ENCODE results near the gene TMA7.

The TMA7 gene

DNA sequence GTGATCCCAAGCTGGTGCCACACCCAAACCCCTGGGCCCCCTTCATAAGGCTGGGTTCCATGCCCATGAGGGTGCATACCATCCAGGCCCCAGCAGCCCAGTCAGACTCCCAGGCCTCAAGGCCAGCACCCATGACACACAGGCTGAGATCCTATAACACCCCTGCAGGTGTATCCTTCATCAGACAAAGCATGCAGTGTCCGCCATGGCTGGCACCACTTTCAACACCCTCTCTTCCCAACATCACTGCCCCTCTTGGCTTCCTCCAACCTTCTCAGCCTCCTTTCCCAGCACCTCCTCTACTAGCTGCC, 3.6 kb upstream of the TMA7 start:
- H3K9ac ChIP-seq (ENCODE audit: low read depth, low read length, poor library complexity, severe bottlenecking) = peak overlapping the region; percentile 0
- no peak overlapping the region for H2AFZ ChIP-seq (ENCODE audit: low read length)
- no peaks in the 10 kb centered on the region for H3F3A ChIP-seq (ENCODE audit: low read depth)
- H3K9me3 ChIP-seq (ENCODE audit: insufficient read depth, low read depth, low read length) = no peaks in the 10 kb centered on the region
- no peak for TF ChIP-seq CTCF (conservative IDR thresholded peaks at IDR 0.05; ENCODE audit: low read length)
- no peak for TF ChIP-seq EZH2phosphoT487 (IDR thresholded peaks at IDR 0.05; ENCODE audit: borderline replicate concordance)
- no peaks in the 10 kb centered on the region for H3K36me3 ChIP-seq (ENCODE audit: insufficient read depth, low read length)
- H3K4me1 ChIP-seq (ENCODE audit: insufficient read depth, low read length, poor library complexity, severe bottlenecking) = peaks cover 15% of the 10 kb centered on the region
- peak overlapping the region; percentile 32 for H3K4me2 ChIP-seq (ENCODE audit: low read depth, low read length, poor library complexity, severe bottlenecking)
- H3K27me3 ChIP-seq (ENCODE audit: insufficient read depth, low read length, poor library complexity, severe bottlenecking) = no peaks in the 10 kb centered on the region
- peaks cover 33% of the 10 kb centered on the region for H3K79me2 ChIP-seq (ENCODE audit: insufficient read depth, low read length)
- H4K20me1 ChIP-seq (ENCODE audit: insufficient read depth, low read length, poor library complexity, severe bottlenecking) = peaks cover 10% of the 10 kb centered on the region
- no peaks in the 10 kb centered on the region for H3K9me2 ChIP-seq (replicated peaks; ENCODE audit: low read depth, low read length)
- H3K4me3 ChIP-seq (ENCODE audit: low read length, poor library complexity, severe bottlenecking) = peak overlapping the region; percentile 2

- Histone ChIP-seq H3K4me2 (ENCODE audit: low read depth, low read length, poor library complexity, severe bottlenecking) (peak overlapping the region; percentile 32), H3K9ac (ENCODE audit: low read depth, low read length, poor library complexity, severe bottlenecking) (peak overlapping the region; percentile 0)
Observed at GRCh38 chr3:48436855-48437254, 3.2 kb upstream of the TMA7 start.

DNA sequence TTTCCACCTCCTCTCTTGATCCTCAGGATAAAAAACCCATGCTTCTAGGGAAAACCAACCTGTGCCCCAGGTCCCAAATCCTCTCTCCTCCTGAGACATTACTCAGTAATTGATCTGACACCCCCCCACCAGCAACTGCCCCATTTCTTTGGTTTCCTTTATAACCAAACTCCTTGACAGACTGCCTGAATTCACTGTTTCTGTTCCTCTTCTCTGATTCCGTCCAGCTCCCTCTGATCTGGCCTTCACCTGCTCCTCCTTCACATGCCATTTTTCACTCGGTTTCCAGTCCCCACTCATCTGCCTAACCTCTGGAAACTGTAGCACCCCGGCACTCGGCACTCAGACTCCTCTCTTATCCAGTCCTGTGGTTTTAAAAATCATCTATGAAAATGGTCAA, 2.2 kb upstream of the TMA7 start:
- peaks cover 3% of the 10 kb centered on the region; the same call in 1 of the 2 replicates for H3K36me3 ChIP-seq (ENCODE audit: insufficient read depth, low read length)
- peaks cover 23% of the 10 kb centered on the region for H3K4me1 ChIP-seq (ENCODE audit: insufficient read depth, low read length, poor library complexity, severe bottlenecking)
- no peaks in the 10 kb centered on the region for H3K9me3 ChIP-seq (ENCODE audit: insufficient read depth, low read depth, low read length)
- H3K4me2 ChIP-seq (ENCODE audit: low read depth, low read length, poor library complexity, severe bottlenecking) = peak overlapping the region; percentile 61
- H3K27me3 ChIP-seq (ENCODE audit: insufficient read depth, low read length, poor library complexity, severe bottlenecking) = no peaks in the 10 kb centered on the region
- H3K79me2 ChIP-seq (ENCODE audit: insufficient read depth, low read length) = peaks cover 47% of the 10 kb centered on the region
- H3K4me3 ChIP-seq (ENCODE audit: low read length, poor library complexity, severe bottlenecking) = no peak overlapping the region
- no peaks in the 10 kb centered on the region for H3F3A ChIP-seq (ENCODE audit: low read depth)
- peak overlapping the region; percentile 0 for H3K9ac ChIP-seq (ENCODE audit: low read depth, low read length, poor library complexity, severe bottlenecking)
- peaks cover 21% of the 10 kb centered on the region for H4K20me1 ChIP-seq (ENCODE audit: insufficient read depth, low read length, poor library complexity, severe bottlenecking)
- no peak overlapping the region for H2AFZ ChIP-seq (ENCODE audit: low read length)
- no peaks in the 10 kb centered on the region for H3K9me2 ChIP-seq (replicated peaks; ENCODE audit: low read depth, low read length)
- TF ChIP-seq EZH2phosphoT487 (IDR thresholded peaks at IDR 0.05; ENCODE audit: borderline replicate concordance) = no peak
- TF ChIP-seq CTCF (conservative IDR thresholded peaks at IDR 0.05; ENCODE audit: low read length) = no peak

More at GRCh38 chr3:48436855-48437254, 3.2 kb upstream of the TMA7 start:
- Histone ChIP-seq H3K4me3 (ENCODE audit: low read length, poor library complexity, severe bottlenecking) (no peak overlapping the region), H2AFZ (ENCODE audit: low read length) (no peak overlapping the region), H3K9me2 (replicated peaks; ENCODE audit: low read depth, low read length) (no peaks in the 10 kb centered on the region), H4K20me1 (ENCODE audit: insufficient read depth, low read length, poor library complexity, severe bottlenecking) (peaks cover 14% of the 10 kb centered on the region), H3F3A (ENCODE audit: low read depth) (no peaks in the 10 kb centered on the region), H3K9me3 (ENCODE audit: insufficient read depth, low read depth, low read length) (no peaks in the 10 kb centered on the region), H3K79me2 (ENCODE audit: insufficient read depth, low read length) (peaks cover 38% of the 10 kb centered on the region), H3K36me3 (ENCODE audit: insufficient read depth, low read length) (no peaks in the 10 kb centered on the region), H3K27me3 (ENCODE audit: insufficient read depth, low read length, poor library complexity, severe bottlenecking) (no peaks in the 10 kb centered on the region), H3K4me1 (ENCODE audit: insufficient read depth, low read length, poor library complexity, severe bottlenecking) (peaks cover 19% of the 10 kb centered on the region)
- no peak for TF ChIP-seq EZH2phosphoT487 (IDR thresholded peaks at IDR 0.05; ENCODE audit: borderline replicate concordance)
- TF ChIP-seq CTCF (conservative IDR thresholded peaks at IDR 0.05; ENCODE audit: low read length) = no peak
